Fibroblast of mammary gland (primary cell): ENCODE measurements around the gene PTPRN2.
A peak's percentile ranks its signal among the peaks of the same experiment; 100 is the strongest.

ENCODE experiments used
- DNase-seq: peaks from one replicate; pipeline ENCODE4 v3.0.0-alpha.2; 2010; ENCODE audit warnings: low read depth
- H3K4me3 ChIP-seq: 2 replicates; pipeline ENCODE4 v1.5.1; 2011; ENCODE audit warnings: low read depth, mild to moderate bottlenecking, low read length, moderate library complexity; ENCODE audit not compliant: control insufficient read depth
- CTCF ChIP-seq: conservative IDR thresholded peaks from 2 replicates; pipeline ENCODE4 v1.5.1; 2011; ENCODE audit warnings: low read depth, low read length, inconsistent platforms; ENCODE audit not compliant: control insufficient read depth, insufficient read depth

The PTPRN2 gene

GRCh38 chr7:157743781-157744525 is 843.7 kb downstream of the PTPRN2 start:
- no peak for DNase-seq
- no peak overlapping the region for H3K4me3 ChIP-seq
- no peak for TF ChIP-seq CTCF

GRCh38 chr7:157740251-157740798 is 847.3 kb downstream of the PTPRN2 start:
- no peak overlapping the region for H3K4me3 ChIP-seq
- TF ChIP-seq CTCF, result no peak
- no peak for DNase-seq

GRCh38 chr7:157739650-157740049 is 848.0 kb downstream of the PTPRN2 start:
- no peak for DNase-seq
- H3K4me3 ChIP-seq, result no peak overlapping the region
- TF ChIP-seq CTCF, result no peak

- DNase-seq, result no peak
- no peak overlapping the region for H3K4me3 ChIP-seq
- no peak for TF ChIP-seq CTCF
These were observed 848.6 kb downstream of the PTPRN2 start for GRCh38 chr7:157739031-157739430.

GRCh38 chr7:157738066-157738460 is 849.6 kb downstream of the PTPRN2 start:
- TF ChIP-seq CTCF, result no peak
- H3K4me3 ChIP-seq, result no peak overlapping the region
- peak; percentile 28 for DNase-seq

- no peak for DNase-seq
- TF ChIP-seq CTCF, result no peak
- H3K4me3 ChIP-seq, result no peak overlapping the region
These were observed 850.2 kb downstream of the PTPRN2 start for GRCh38 chr7:157737151-157738065.
